T47D (cell line): ENCODE data around the gene CSH2.

Experiments used
- DNase-seq, 2 experiments: peaks; one replicate each; pipeline versions ENCODE4 v3.0.0 to v3.0.0-alpha.2; 2011 to 2012; ENCODE audit warnings: low read depth in 1 of 2, low spot score in 1 of 2
- JUND ChIP-seq: IDR thresholded peaks from 2 replicates; pipeline ENCODE4 v1.6.1; 2012; ENCODE audit warnings: low read depth
- in situ Hi-C: cut with HindIII; loops from 2 replicates; pipeline ENCODE4 v1.10.0; 2016; ENCODE audit warnings: low sequenced_read_pairs, low pct_unique_long_range_greater_than_20kb

CSH2 gene

DNA sequence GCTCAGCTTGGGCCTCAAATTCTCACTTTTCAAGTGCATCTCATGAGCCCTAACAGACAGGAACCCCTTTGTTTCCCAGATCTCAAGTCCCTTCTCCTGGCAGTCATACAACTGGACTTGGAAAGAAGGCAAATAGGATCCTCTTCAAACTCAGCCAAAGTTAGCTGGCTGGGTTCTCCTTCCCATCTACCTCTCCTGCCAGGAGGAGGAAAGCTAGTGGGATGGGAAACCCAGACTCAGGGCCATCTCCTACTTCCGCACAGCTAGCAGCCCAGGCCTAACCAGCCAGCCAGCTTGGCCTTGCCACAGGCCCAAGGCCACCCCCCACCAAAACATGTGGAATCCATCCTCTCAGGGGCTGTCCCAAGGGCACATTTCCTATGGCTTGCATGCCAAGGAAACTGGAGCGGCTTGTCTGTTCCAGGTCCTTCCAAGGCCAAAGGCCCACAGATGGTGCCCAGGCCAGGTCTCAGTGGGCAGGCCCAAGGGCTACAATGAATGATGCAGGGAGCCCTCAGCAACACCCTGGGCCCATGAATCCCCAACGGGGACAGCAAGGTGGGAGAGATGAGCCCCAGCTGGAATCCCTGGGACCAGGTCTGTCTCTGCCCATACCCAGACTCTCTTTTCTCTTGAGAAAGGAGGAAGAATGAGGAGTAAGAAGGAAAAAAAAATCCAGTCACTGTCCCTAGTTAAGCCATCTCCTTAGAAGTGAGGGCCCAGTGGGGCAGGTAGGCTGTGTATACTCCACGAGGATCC, 32.7 kb downstream of the CSH2 start:
- no peak for TF ChIP-seq JUND
- in situ Hi-C loops, result no loop called here
- peak in 1 of 2 experiments; percentile 27 for DNase-seq

DNA sequence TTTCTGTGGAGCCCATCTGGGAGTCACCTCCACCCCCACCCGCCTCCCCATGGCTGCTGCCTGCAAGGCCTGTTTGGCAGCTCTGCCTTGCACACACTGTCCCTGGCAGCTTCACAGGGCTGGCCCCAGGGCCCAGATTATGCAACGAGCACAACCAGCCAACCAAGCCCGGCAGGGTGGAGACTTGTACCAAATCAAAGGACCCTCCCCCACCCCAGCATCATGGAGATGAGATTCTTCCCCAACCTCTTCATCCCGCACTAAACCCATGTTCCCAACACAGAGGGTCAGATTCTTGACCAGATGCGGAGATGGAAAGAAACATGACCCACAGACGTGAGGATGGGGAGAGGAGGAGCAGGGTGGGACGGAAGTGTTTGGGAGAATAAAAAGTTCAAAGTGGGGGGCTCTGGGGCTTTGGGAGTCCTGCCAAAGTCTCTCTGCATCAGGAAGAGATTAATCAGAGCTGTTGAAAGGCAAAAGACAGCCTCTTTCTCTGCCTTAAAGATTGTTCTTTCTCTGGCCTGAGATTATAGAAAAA, 34.8 kb downstream of the CSH2 start:
- DNase-seq, result peak; percentile 64 to 96
- no peak; the same call in none of the 2 replicates for TF ChIP-seq JUND
- in situ Hi-C loops, result no loop called here

- in situ Hi-C loops, result no loop called here
- DNase-seq, result no peak
- no peak for TF ChIP-seq JUND
Measured at GRCh38 chr17:63837962-63838600, 35.4 kb downstream of the CSH2 start.

GRCh38 chr17:63837480-63837879, 36.0 kb downstream of the CSH2 start:
- in situ Hi-C loops, result no loop called here

DNA sequence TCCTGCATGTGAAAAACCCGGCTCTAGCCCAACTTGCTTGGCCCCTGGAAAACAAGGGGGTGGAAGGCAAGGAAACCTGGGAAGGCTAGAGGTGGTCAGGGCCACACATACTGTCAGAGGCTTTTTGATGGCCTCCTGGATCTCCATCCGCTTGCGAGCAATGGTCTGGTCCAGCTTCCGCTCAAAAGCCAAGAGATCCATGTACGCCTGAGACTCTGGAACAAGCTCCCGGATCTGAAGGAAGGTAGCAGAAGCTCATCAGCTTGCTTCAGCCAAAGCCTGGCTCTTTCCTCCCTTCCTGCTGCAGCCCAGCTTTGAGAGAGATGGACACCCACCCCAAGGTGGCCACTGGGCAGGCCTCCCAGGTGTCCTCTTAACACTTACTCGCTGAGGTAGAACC, 36.7 kb downstream of the CSH2 start:
- DNase-seq, result no peak
- in situ Hi-C loops, result no loop called here
- TF ChIP-seq JUND, result no peak

More at GRCh38 chr17:63837480-63837879, 36.0 kb downstream of the CSH2 start:
- no peak for DNase-seq
- no peak for TF ChIP-seq JUND

GRCh38 chr17:63835167-63835720, 38.2 kb downstream of the CSH2 start:
- no peak for TF ChIP-seq JUND
- in situ Hi-C loops, result no loop called here
- no peak for DNase-seq

DNA sequence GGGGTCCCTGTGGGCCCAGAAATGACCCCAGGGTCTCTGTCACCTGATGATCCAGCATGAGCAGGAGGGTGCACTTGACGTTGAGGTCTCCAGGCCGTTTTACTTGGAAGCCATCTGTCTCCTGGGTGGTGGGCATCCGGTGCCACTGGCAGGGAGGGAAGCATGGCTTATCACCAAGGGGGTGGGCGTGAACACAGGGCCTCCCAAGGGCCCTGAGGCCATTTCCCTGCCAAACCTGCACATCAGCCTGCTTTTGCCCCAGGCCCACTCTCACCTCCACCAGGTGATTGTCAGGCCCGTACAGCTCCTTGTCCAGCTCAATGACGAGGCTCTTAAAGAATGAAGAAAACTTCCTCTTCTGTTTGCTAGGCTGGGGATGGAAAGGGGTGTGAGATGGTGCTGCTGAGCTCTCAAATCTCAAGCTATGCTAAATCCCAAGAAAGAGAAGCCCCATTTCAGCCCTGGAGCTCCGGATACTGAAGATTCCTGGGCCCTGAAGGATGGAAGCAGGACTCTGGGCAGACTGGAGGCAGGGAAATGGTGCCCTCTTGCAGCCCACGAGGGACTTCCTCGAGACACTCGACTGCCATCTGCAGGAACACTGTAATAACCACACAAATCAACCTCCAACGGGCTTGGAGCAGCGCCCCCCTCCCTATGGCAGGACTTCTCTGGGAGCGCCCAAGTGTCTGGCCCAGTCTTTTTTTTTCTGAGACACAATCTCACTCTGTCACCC, 38.9 kb downstream of the CSH2 start:
- no peak for TF ChIP-seq JUND
- peak; percentile 51 to 94 for DNase-seq
- in situ Hi-C loops, result no loop called here

GRCh38 chr17:63833741-63834373, 39.6 kb downstream of the CSH2 start:
- in situ Hi-C loops, result no loop called here

GRCh38 chr17:63833026-63833740, 40.3 kb downstream of the CSH2 start:
- no peak for DNase-seq
- in situ Hi-C loops, result no loop called here
- TF ChIP-seq JUND, result no peak

More at GRCh38 chr17:63833741-63834373, 39.6 kb downstream of the CSH2 start:
- no peak for TF ChIP-seq JUND
- no peak for DNase-seq

DNA sequence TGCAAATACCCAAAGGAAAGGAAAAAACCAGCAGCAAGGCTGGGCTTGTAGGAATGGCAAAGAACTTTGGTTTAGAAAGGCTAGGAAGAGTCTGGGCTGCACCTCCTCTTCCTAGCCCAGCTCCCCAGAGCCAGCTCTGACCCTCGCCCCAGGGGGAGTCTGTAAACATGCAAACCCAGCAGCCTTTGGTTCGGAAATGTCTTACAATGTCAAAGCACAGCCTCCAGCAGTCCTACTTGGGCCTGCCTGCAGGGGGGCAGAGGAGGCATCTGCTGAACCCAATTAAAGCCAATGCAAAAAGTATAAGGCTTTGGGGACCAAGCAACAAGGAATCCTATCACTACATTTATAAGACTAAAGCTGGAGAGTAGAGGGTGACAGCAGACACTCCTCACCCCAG, 41.0 kb downstream of the CSH2 start:
- no peak for DNase-seq
- TF ChIP-seq JUND, result no peak
- in situ Hi-C loops, result no loop called here

DNA sequence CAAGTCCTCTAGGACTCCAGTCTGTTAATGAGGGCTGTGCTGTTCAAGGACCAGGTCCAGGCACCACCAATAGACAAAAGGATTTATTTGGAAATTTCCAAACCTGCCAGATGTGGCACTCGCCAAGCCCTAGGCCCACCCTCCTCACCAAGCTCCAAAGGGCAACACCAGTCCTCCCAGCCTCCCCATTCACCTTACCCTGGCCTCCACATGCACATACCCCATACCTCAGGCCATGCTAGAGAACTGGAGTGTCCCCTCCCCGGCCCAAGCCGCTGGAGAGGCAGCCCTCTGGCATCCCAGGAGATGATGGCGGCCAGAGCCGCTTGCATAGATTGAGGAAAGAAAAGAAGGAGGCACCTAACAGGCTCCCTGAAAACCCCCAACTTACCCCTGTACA, 41.5 kb downstream of the CSH2 start:
- in situ Hi-C loops, result no loop called here
- no peak for TF ChIP-seq JUND
- DNase-seq, result no peak
